Upper lobe of left lung (tissue), 4 donors: ENCODE measurements around the gene PTPN1.

ENCODE experiments used
- EP300 ChIP-seq, 4 donors: sonication (generic); formaldehyde crosslinking; IDR thresholded peaks; one replicate each; pipeline ENCODE4 v1.5.1; 2017; ENCODE audit warnings: antibody characterized with exemption in 4 of 4, control low read depth in 2 of 4
- POLR2A ChIP-seq, 4 donors: fragments of 450-650 bp; IDR thresholded peaks; one replicate each; pipeline ENCODE4 v1.5.1; 2016 to 2017; ENCODE audit warnings: antibody characterized with exemption in 4 of 4, mild to moderate bottlenecking in 2 of 4
- TF ChIP-seq, protein P1 (sequence below), 6 experiments: fragments of 450-650 bp in 4 of 6; fragments of 200-600 bp in 2 of 6; sonication (generic) in 2 of 6; IDR thresholded peaks; one replicate each; pipeline ENCODE4 v1.5.1; 2016 to 2019; ENCODE audit warnings: antibody characterized with exemption in 6 of 6

DNA sequence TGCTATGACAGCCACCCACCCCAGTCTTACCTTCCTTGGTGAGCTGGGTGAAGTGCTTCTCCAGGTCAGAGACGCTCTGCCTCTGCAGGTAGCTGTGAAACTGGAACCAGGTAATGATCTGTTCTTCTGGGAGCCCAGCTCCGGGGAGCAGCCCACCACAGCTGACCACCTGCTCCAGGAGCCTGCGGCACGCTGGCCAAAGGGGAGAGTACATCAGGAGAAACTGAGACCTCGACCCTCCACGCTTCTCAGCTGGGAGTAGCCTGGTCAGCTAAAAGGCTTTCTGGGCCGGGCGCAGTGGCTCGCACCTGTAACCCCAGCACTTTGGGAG lies 82.8 kb downstream of the PTPN1 start:
- TF ChIP-seq, protein P1, sequence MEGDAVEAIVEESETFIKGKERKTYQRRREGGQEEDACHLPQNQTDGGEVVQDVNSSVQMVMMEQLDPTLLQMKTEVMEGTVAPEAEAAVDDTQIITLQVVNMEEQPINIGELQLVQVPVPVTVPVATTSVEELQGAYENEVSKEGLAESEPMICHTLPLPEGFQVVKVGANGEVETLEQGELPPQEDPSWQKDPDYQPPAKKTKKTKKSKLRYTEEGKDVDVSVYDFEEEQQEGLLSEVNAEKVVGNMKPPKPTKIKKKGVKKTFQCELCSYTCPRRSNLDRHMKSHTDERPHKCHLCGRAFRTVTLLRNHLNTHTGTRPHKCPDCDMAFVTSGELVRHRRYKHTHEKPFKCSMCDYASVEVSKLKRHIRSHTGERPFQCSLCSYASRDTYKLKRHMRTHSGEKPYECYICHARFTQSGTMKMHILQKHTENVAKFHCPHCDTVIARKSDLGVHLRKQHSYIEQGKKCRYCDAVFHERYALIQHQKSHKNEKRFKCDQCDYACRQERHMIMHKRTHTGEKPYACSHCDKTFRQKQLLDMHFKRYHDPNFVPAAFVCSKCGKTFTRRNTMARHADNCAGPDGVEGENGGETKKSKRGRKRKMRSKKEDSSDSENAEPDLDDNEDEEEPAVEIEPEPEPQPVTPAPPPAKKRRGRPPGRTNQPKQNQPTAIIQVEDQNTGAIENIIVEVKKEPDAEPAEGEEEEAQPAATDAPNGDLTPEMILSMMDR (IDR thresholded peaks at IDR 0.05) = no peak
- TF ChIP-seq EP300 (IDR thresholded peaks at IDR 0.05) = no peak
- no peak for TF ChIP-seq POLR2A (IDR thresholded peaks at IDR 0.05)
